GM21447 (cell line): Measurements from ENCODE around the gene KRT7.
"Not testable (repeated sequence)": the region's sequence is repeated elsewhere in the genome, so short reads cannot be mapped to it uniquely, and the experiment has no call there.

Experiments used
- ATAC-seq: cut with Tn5 transposase; IDR thresholded peaks from one replicate; pipeline ENCODE4 v1.9.1; 2021; ENCODE audit not compliant: unreplicated experiment

KRT7 gene

GRCh38 chr12:52254965-52255751, 22.1 kb downstream of the KRT7 start:
- ATAC-seq, result no peak

GRCh38 chr12:52255926-52256583, 23.0 kb downstream of the KRT7 start:
- ATAC-seq, result no peak

- ATAC-seq, result no peak
Measured at GRCh38 chr12:52256584-52256935, 23.5 kb downstream of the KRT7 start.

GRCh38 chr12:52257074-52257551, 24.1 kb downstream of the KRT7 start:
- ATAC-seq, result no peak

- not testable (repeated sequence) for ATAC-seq
Measured at GRCh38 chr12:52257922-52258321, 24.9 kb downstream of the KRT7 start.

DNA sequence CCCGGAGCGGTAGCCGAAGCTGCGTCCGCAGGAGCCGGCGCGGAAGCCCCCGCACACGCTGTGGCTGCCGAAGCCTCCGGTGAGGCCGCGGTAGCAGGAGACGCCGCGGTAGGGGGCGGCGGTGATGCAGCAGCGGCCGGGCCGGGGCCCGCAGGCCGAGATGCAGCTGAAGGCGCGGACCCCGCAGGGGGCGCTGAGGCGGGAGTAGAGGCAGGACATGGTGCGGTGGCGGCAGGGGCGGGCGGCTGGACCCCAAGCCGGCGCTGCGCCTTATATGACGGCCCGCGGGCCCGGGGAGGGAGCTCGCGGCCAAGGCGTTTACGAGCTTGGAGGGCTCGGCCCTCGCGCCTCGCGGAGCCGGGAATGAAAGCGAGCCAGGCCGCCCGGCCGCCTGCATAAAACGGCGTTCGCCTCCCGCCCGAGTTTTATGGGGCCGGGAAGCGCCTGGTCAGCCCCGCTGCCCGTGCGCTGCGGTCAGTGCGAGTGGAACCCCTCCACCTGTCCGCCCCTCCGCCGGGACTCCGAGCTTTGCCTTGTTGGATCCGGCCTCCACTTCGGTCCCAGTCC, 25.4 kb downstream of the KRT7 start:
- ATAC-seq, result no peak

DNA sequence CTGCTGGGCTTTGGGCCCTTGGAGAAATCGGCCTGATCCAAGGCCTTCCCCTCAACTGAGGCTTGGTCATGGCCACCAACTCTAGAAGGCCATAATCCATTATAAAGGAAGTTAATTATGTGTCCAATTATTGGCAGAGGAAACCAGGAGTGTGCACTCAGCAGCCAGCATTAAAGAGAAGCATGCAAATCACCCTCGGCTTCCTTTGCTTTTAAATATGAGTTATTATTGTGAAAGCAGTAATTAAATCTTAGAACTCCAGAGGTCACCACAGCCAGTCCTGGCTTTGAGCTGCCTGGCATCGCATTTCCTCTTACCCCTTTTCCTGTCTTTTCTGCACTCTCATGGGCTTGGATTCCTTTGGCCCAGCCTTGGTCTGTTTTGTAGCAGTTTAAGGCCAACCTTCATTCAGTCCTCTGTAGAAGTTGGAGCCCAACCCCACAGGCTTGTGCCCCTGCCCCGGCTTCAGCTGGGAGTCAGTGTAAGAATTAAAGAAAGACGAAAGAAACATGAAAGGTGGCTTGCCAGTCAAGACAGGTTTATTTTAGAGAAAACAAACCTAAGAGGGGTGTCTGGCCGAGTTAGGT, 26.7 kb downstream of the KRT7 start:
- ATAC-seq, result no peak

- no peak for ATAC-seq
Measured at GRCh38 chr12:52260361-52261207, 27.5 kb downstream of the KRT7 start.

- ATAC-seq, result no peak
Measured at GRCh38 chr12:52261208-52261484, 28.1 kb downstream of the KRT7 start.

- ATAC-seq, result no peak
Measured at GRCh38 chr12:52262286-52262685, 29.2 kb downstream of the KRT7 start.

DNA sequence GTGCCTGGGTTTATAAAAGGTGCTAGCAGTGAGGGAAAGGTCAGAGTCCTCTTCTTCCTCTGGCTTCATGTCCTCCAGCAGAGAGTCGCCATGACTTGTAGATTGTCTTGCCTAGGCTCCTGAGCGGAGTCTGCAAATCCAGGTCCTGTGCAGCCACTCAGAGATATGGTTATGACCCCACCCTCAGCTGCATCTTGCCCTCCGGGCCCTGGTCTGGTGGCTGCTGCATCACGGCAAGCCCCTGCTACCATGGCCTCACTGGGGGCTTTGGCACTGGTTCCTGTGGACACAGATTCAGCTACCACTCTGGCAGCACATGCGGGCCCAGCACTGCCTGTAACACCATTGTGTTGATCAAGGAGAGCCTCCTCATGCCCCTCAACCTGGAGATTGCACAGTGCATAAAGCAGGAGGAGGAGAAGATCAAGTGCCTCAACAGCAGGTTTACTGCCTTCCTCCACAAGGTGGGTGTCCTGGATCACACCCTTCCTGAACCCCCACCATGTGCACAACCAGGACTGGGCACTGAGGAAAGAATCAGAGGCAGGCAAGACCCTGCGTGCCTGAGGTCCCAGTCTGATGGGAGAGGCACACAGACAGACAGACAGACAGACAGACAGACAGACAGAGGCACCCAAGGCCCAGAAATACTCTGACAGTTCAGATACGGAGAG, 30.9 kb downstream of the KRT7 start:
- no peak for ATAC-seq

- no peak for ATAC-seq
Measured at GRCh38 chr12:52264435-52264825, 31.4 kb downstream of the KRT7 start.

GRCh38 chr12:52266514-52266913, 33.5 kb downstream of the KRT7 start:
- no peak for ATAC-seq

- no peak for ATAC-seq
Measured at GRCh38 chr12:52267266-52267665, 34.2 kb downstream of the KRT7 start.

- no peak for ATAC-seq
Measured at GRCh38 chr12:52267699-52268098, 34.7 kb downstream of the KRT7 start.

GRCh38 chr12:52268212-52268611, 35.2 kb downstream of the KRT7 start:
- no peak for ATAC-seq

DNA sequence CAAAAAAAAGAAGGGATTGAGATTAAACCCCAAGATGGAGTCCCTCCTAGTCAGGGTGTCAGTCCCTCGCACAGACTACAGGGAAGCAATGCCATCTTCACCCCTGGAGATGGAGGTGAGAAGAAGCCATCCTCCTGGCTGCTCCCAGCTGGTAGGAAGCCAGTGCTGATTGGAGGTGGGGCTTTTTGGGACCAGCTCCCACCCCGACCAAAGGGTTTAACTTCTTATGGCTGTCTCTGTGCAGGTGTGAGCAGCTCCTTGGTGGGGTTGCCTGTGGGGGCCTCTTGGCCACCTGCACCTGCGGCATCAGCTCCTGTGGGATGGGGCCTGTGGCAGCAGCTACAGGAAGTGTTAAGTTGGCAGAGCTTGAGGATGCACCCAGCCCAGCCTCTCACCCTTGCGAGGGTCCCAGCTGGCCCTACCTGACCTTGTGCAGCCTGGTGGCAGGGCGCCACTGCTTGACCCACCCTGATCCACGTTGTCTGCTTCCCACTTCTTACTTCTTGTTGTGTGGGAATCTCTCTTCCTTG, 37.6 kb downstream of the KRT7 start:
- ATAC-seq, result no peak

DNA sequence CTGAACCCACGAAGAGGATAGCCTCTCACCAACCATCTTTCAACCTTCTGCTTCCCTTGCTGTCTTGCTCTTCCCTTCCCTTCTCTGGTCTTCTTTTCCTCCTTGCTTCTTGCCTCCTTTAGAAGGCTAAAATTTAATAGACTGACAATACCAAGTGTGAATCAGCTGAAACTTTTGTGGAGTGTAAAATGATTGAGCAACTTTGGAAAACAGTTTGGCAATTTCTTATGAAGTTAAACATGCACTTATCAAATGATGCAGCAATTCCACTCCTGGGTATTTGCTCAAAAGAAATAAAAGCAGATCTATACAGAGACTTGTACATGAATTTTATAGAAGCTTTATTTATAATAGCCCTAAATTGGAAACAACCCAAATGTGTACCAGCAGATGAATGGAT, 38.1 kb downstream of the KRT7 start:
- no peak for ATAC-seq

DNA sequence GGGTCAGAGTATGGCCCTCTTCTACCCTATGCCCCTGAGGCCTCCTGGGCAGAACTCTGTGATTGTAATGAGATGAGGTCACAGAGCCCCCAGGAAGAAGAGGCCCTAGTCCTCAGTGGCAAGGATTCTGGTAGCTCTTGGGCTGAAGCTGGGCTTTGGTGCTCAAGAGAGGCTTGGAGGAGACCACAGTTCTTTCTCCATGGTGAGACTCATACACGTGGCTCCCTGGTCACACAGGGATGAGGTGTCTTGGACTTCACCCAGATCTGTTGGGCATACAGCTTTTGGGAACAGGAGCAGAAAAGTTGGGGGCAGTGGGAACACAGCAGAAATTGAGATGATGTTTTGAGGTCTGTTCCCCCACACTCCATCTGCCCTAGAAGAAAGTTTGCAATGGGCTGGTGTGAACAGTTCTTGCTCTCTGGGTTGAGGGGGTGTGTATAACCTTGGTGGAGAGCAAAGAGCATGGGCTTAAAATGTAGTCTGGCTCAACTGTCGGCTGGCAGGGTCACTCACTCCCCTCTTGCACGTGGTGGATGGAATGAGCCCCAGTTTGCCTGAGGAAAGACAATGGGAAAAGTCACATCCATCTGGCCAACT, 41.6 kb downstream of the KRT7 start, which contains the start of gene KRT86:
TSS of gene KRT86 (plus strand) at position 125 of the 600 bp plus-strand sequence. CDS start 27,272 bp downstream, outside the sequence.
- ATAC-seq, result no peak

GRCh38 chr12:52275686-52276085, 42.6 kb downstream of the KRT7 start:
- ATAC-seq, result no peak
